Right lobe of liver (tissue), 4 donors: Measurements from ENCODE around the gene MFAP4.

Experiments
- POLR2A ChIP-seq: fragments of 450-650 bp; IDR thresholded peaks from one replicate; pipeline ENCODE4 v1.6.1; 2017; ENCODE audit warnings: antibody characterized with exemption, mild to moderate bottlenecking
- TF ChIP-seq, protein P1 (sequence below), 4 donors: fragments of 200-600 bp in 3 of 4; fragments of 450-650 bp in 1 of 4; IDR thresholded peaks; one replicate each; pipeline versions ENCODE4 v1.5.1 to v1.8.0; 2016 to 2022; ENCODE audit warnings: antibody characterized with exemption in 4 of 4, mild to moderate bottlenecking in 2 of 4
- donor health status: DM: no; HTN: no; CAD: no.
- donor health status: DM: no; HTN: no; CAD: no.
- donor health status: DM: no; HTN: yes; CAD: no.

DNA sequence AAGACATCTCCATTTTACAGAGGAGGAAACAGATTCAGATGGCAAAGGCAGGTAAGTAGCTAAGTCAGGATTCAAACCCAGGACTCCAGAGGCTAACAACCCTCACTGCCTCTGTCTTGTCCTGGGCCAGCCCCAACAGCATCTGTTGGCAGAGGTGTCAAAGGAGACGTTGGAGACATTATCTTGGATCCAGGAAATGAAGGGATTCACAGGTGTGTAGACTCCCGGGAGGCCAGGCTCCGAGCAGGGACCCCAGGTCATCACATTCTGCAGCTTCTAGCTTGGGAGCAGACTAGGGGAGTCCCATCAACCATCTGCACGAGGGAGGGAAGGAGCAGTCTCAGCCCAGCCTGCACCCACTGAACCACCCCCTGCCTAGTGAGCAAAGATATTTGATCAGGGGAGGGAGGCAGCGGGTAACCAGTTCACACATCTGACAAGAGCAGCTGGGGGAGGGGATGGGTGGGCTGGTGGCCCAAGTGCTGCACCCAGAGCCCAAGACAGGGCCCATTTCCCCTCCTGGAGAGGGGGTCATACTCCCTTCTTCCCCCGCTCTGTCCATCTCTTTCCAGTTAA lies 23.4 kb downstream of the MFAP4 start:
- TF ChIP-seq, protein P1, sequence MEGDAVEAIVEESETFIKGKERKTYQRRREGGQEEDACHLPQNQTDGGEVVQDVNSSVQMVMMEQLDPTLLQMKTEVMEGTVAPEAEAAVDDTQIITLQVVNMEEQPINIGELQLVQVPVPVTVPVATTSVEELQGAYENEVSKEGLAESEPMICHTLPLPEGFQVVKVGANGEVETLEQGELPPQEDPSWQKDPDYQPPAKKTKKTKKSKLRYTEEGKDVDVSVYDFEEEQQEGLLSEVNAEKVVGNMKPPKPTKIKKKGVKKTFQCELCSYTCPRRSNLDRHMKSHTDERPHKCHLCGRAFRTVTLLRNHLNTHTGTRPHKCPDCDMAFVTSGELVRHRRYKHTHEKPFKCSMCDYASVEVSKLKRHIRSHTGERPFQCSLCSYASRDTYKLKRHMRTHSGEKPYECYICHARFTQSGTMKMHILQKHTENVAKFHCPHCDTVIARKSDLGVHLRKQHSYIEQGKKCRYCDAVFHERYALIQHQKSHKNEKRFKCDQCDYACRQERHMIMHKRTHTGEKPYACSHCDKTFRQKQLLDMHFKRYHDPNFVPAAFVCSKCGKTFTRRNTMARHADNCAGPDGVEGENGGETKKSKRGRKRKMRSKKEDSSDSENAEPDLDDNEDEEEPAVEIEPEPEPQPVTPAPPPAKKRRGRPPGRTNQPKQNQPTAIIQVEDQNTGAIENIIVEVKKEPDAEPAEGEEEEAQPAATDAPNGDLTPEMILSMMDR (IDR thresholded peaks at IDR 0.05), result no peak
- TF ChIP-seq POLR2A, result no peak
